Activated CD4-positive, alpha-beta T cell treated with anti-CD3 and anti-CD28 coated beads for 36 hours (primary cell): ENCODE measurements around the gene DHRS2. TPM values are rescaled to one million over a fixed set of nuclear protein-coding genes. Genes with fewer than 3 reads are reported as not detected.
"Not testable (repeated sequence)": the region's sequence is repeated elsewhere in the genome, so short reads cannot be mapped to it uniquely, and the experiment has no call there.

Source experiments
- ATAC-seq: fragments of 200-7000 bp; cut with Tn5 transposase; one replicate; pipeline ENCODE4 v1.10.0; 2021; ENCODE audit warnings: mild to moderate bottlenecking, moderate library complexity
- CTCF ChIA-PET: fragments of 350-600 bp; sonication (Branson Sonifier 250); formaldehyde crosslinking; loops from one replicate; lab custom pipeline; 2021; ENCODE audit warnings: antibody characterized with exemption; lab: Charles Lee
- POLR2A ChIA-PET: fragments of 350-600 bp; sonication (Branson Sonifier 250); formaldehyde crosslinking; loops from one replicate; lab custom pipeline; 2021; ENCODE audit warnings: antibody characterized with exemption, inconsistent platforms; lab: Charles Lee
- DNase-seq: peaks from one replicate; pipeline ENCODE4 v3.0.0-alpha.2; 2020
- H3K27ac Mint-ChIP-seq: one replicate; pipeline ENCODE4 v1.8.0; 2021; ENCODE audit warnings: mixed read lengths
- H3K27me3 Mint-ChIP-seq: one replicate; pipeline ENCODE4 v1.8.0; 2021; ENCODE audit warnings: mixed read lengths
- H3K36me3 Mint-ChIP-seq: one replicate; pipeline ENCODE4 v1.8.0; 2021; ENCODE audit warnings: low read depth, mixed read lengths
- H3K4me1 Mint-ChIP-seq: one replicate; pipeline ENCODE4 v1.8.0; 2021; ENCODE audit warnings: mixed read lengths
- H3K4me3 Mint-ChIP-seq: one replicate; pipeline ENCODE4 v1.8.0; 2021; ENCODE audit warnings: mild to moderate bottlenecking, moderate library complexity, mixed read lengths
- H3K9me3 Mint-ChIP-seq: one replicate; pipeline ENCODE4 v1.8.0; 2021; ENCODE audit warnings: low read depth, mixed read lengths
- intact Hi-C, 2 experiments: fragments of 100-400 bp; cut with DNase I in 1 of 2; cut with micrococcal nuclease in 1 of 2; formaldehyde crosslinking; loops; one replicate each; pipeline versions ENCODE4 v1.14.2 to v1.15.1; 2022 to 2024; cut with DNase I, micrococcal nuclease
- total RNA-seq, 2 experiments: library from RNA; stranded (reverse); gene quantifications; one replicate each; pipeline ENCODE4 v1.2.3, GENCODE V29; 2021

DHRS2 gene
- total RNA-seq, 2 experiments from 2014 or later = 3.1 to 3.7 TPM

DNA sequence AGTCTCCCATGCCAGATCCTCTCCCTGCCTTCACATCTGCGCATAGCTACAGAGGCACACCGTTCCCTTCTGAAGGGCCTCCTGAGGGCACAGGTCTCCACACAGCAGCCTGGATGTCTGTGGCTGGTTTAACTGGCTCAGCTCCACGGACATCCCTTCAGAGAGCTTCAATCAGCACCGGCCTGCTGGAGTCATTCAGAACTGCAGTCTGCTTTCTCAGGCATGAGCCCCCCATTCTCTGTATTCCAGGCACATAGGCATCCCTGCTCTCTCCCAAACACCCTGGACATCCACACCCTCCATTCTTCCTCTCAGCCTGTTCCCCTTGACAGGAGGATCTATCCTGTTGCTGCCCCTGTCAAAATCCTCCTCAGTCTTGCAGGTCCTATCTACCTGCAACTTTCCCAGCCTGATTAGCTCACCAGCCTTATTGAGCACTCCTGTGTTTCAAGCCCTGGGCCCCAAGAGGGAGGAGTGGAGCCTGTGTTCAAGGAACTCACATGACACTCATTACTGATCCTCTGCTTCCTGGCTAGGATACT is 2.9 kb upstream of the DHRS2 start:
- POLR2A ChIA-PET = no interaction called here
- no peaks in the 10 kb centered on the region for H3K27me3 Mint-ChIP-seq
- DNase-seq (no peak), ATAC-seq (no peak)
- CTCF ChIA-PET = interaction anchor here (0.5 to 3.8 kb wide), 20 partner anchors 12 to 511 kb away, joined by 3 to 37 read pairs (median 10); no protein-coding TSS in a partner anchor
- H3K9me3 Mint-ChIP-seq = no peaks in the 10 kb centered on the region
- no peak overlapping the region for H3K4me3 Mint-ChIP-seq
- intact Hi-C loops = loop anchor here (2.0 to 5.0 kb wide), 2 partner anchors 44 to 279 kb away; no protein-coding TSS in a partner anchor
- H3K36me3 Mint-ChIP-seq = no peaks in the 10 kb centered on the region
- H3K4me1 Mint-ChIP-seq = peaks cover 5% of the 10 kb centered on the region
- no peak overlapping the region for H3K27ac Mint-ChIP-seq

DNA sequence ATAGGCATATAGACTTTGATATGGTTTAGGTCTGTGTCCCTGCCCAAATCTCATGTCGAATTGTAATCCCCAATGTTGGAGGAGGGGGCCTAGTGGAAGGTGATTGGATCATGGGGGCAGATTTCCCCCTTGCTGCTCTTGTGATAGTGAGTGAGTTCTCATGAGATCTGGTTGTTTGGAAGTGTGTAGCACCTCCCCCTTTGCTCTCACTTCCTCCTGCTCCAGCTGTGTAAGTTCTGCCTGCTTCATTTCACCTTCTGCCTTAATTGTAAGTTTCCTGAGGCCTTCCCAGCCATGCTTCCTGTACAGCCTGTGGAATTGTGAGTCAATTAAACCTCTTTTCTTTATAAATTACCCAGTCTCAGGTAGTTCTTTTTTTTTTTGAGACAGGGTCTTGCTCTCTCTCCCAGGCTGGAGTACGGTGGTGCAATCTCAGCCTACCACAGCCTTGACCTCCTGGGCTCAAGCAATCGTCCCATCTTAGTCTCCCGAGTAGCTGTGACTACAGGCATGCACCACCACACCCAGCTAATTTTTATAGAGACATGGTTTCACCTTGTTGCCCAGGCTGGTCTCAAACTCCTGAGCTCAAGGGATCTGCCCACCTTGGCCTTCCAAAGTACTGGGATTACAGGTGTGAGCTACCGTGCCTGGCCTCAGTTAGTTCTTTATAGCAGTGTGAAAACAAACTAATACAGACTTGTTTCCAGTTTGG is 1.3 kb upstream of the DHRS2 start:
- CTCF ChIA-PET = interaction anchor here (0.6 to 1.6 kb wide), 6 partner anchors 31 to 276 kb away, joined by 3 read pairs; no protein-coding TSS in a partner anchor
- H3K9me3 Mint-ChIP-seq, H3K4me1 Mint-ChIP-seq, H3K27me3 Mint-ChIP-seq, H3K27ac Mint-ChIP-seq, H3K36me3 Mint-ChIP-seq, H3K4me3 Mint-ChIP-seq, DNase-seq, POLR2A ChIA-PET, ATAC-seq: not testable (repeated sequence)
- intact Hi-C loops = loop anchor here in 1 of 2 experiments (5.0 kb wide), 1 partner anchor 277 kb away; no protein-coding TSS in a partner anchor

DNA sequence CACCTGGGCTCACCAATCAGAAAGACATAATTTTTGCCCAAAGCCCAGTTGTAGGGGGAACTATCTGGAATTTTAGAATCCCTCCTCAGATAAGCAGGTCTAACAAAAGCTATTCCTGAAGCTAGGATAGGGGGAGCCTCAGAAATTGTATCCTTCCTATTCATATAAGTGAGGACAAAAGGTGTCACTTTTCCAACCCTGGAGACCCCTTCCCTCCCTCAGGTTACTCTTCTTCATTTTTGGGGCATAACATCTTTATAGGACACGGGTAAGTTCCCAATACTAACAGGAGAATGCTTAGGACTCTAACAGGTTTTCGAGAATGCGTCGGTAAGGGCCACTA is 1.1 kb downstream of the DHRS2 start:
- H3K36me3 Mint-ChIP-seq, intact Hi-C loops, H3K27ac Mint-ChIP-seq, DNase-seq, H3K9me3 Mint-ChIP-seq, H3K4me1 Mint-ChIP-seq, POLR2A ChIA-PET, ATAC-seq, H3K27me3 Mint-ChIP-seq, H3K4me3 Mint-ChIP-seq: not testable (repeated sequence)
- CTCF ChIA-PET = interaction anchor here (0.7 to 1.2 kb wide), 2 partner anchors 9 to 48 kb away, joined by 3 to 4 read pairs; no protein-coding TSS in a partner anchor

DNA sequence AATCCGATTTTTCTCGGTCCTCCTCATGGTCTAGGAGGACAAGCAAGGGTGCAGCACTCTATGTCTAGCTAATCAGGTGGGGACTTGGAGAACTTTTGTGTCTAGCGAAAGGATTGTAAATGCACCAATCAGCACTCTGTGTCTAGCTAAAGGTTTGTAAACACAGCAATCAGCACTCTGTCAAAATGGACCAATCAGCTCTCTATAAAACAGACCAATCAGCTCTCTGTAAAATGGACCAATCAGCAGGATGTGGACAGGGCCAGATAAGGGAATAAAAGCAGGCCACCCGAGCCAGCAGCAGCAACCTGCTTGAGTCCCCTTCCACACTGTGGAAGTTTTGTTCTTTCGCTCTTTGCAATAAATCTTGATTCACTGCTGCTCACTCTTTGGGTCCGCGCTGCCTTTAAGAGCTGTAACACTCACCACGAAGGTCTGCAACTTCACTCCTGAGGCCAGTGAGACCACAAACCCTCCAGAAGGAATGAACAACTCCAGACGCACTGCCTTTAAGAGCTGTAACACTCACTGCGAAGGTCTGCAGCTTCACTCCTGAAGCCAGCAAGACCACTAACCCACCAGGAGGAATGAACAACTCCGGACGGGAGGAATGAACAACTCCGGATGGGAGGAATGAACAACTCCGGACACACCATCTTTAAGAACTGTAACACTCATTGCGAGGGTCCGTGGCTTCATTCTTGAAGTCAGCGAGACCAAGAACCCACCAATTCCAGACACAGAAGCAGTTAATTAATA is 1.7 kb downstream of the DHRS2 start:
- H3K4me3 Mint-ChIP-seq, H3K9me3 Mint-ChIP-seq, H3K4me1 Mint-ChIP-seq, H3K36me3 Mint-ChIP-seq, POLR2A ChIA-PET, H3K27ac Mint-ChIP-seq, ATAC-seq, H3K27me3 Mint-ChIP-seq, intact Hi-C loops, DNase-seq: not testable (repeated sequence)
- CTCF ChIA-PET = interaction anchor here (0.7 to 1.2 kb wide), 2 partner anchors 10 to 49 kb away, joined by 3 to 4 read pairs; no protein-coding TSS in a partner anchor

DNA sequence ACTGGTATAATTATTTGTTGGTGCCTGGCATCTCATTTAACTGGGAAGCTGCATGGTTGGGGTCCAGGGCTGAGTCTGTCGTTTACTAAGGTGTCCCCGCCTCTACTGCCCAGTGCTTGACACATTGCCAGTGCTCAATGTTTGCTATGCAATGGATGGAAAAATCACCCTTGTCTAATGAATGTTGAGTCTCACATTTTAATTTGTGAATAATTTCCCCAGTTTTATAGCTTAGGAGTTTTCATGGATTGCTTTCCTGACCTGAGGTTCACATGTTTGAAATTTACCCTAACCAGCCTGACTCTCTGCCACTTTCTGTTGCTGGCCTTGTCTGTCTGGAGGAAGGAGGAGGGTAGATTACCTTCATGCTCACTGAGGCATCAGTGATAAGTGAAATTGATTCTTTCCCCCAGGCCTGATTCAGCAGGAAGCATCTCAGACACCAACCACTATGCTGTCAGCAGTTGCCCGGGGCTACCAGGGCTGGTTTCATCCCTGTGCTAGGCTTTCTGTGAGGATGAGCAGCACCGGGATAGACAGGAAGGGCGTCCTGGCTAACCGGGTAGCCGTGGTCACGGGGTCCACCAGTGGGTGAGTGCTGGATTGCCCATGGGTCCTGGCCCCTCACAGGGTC is 2.4 kb downstream of the DHRS2 start:
- CTCF ChIA-PET = interaction anchor here (1.2 kb wide), 1 partner anchor 49 kb away, joined by 4 read pairs; no protein-coding TSS in a partner anchor
- ATAC-seq (no peak), DNase-seq (no peak)

DNA sequence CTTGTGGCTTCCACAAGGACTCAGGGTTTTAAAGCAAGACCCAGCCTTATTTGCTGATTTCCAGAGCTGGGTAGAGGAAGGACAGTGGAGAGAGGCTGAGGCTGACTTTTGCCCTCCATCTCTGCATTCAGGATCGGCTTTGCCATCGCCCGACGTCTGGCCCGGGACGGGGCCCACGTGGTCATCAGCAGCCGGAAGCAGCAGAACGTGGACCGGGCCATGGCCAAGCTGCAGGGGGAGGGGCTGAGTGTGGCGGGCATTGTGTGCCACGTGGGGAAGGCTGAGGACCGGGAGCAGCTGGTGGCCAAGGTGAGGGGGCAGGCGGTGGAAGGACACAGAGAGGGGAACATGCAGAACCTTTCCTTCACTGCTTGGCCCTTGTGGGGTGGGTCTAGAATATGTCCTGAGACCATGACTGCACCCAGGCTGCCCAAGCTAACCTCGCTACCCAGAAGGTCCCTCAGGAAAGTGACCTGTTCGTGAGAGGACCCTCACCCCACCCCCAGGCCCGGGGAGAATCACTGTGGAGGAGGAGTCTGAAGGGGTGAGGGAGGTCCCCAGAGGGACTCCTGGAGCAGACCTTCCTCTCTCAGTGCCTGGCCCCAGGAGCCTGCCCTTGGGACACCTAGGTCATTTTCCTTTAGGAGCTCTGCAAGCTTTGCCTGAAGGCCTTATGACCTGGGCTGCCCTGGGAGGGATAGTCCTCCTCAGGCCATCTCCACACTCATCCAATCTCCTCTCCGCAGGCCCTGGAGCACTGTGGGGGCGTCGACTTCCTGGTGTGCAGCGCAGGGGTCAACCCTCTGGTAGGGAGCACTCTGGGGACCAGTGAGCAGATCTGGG is 3.1 kb downstream of the DHRS2 start:
- H3K4me1 Mint-ChIP-seq = no peaks in the 10 kb centered on the region
- no peaks in the 10 kb centered on the region for H3K9me3 Mint-ChIP-seq
- H3K27me3 Mint-ChIP-seq = no peaks in the 10 kb centered on the region
- intact Hi-C loops = no loop called here
- POLR2A ChIA-PET = no interaction called here
- H3K27ac Mint-ChIP-seq = no peak overlapping the region
- no peak overlapping the region for H3K4me3 Mint-ChIP-seq
- CTCF ChIA-PET = interaction anchor here (1.4 kb wide), 1 partner anchor 26 kb away, joined by 5 read pairs; no protein-coding TSS in a partner anchor
- DNase-seq (no peak), ATAC-seq (no peak)
- no peaks in the 10 kb centered on the region for H3K36me3 Mint-ChIP-seq

More for the DNA sequence above, 2.4 kb downstream of the DHRS2 start:
- Mint-ChIP-seq H3K4me1 (no peaks in the 10 kb centered on the region), H3K4me3 (no peak overlapping the region), H3K36me3 (no peaks in the 10 kb centered on the region), H3K9me3 (no peaks in the 10 kb centered on the region), H3K27me3 (no peaks in the 10 kb centered on the region), H3K27ac (no peak overlapping the region)
- intact Hi-C loops = no loop called here
- POLR2A ChIA-PET = no interaction called here

DNA sequence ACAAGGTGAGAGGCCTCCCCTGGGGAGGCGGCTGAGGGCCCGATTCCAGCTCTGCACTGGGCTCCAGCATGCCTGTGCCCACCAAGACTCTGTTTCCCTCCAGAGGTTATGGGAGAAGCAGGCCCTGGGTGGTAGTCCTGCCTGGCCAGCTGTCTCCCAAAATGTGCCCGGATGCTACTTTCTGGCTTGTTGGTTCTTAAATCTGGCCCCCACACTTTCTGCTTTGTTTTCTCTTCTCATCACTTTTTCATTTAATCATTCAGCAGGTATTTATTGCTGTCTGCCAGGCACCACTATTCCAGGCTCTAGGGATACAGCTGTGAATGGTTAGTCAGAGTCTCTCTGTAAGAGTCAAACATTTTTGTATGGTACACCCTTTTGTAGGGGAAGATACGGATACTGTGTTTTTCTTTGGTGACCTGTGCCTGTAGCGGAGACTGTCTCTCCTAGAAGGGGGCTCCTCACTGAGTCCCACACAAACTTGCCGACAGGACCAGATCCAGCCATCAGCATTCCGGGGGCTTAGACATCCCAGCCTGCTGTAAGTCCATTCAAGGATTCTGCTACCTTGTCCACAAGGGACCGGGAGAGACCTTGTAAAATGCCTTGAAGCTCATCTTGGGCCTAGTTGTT is 3.8 kb downstream of the DHRS2 start:
- intact Hi-C loops = no loop called here
- Mint-ChIP-seq H3K27me3 (no peaks in the 10 kb centered on the region), H3K9me3 (no peaks in the 10 kb centered on the region), H3K4me3 (no peak overlapping the region), H3K36me3 (no peaks in the 10 kb centered on the region), H3K4me1 (no peaks in the 10 kb centered on the region), H3K27ac (no peak overlapping the region)
- ATAC-seq = no peak
- ChIA-PET POLR2A (no interaction called here), CTCF (interaction anchor here (1.4 to 2.8 kb wide), 3 partner anchors 8 to 26 kb away, joined by 4 to 19 read pairs (median 5); no protein-coding TSS in a partner anchor)
- no peak for DNase-seq

DNA sequence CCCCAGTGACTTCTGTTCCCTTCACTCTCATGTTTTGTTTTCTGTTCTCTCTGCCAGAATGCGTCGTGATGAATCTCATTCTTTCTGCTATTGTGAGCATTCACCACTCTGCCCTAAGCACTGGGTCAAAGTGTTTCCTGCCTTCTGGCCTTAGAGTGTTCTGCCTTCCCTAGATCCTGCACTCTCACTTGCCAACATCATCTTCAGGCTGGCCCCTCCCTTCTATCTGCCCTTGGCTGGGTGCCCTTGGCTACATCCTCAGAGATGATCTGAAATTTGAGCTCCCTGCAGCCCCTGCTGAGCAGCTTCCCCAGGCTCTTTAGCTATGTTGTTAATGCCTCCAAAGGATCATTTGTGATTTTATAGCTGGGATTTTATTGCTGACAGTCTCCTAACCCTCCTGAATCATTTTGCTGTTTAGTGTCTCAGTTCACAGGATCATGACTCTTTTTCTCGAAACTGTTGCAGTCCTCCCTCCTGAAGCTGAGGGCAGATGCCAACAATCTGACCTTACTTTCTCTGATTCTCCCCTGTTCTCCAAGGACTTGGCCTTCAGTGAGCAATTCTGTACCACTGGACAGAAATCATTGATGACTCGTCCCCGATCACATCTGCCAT is 4.5 kb downstream of the DHRS2 start:
- no peak for ATAC-seq
- POLR2A ChIA-PET = no interaction called here
- intact Hi-C loops = no loop called here
- no peaks in the 10 kb centered on the region for H3K27me3 Mint-ChIP-seq
- DNase-seq = no peak
- H3K36me3 Mint-ChIP-seq = no peaks in the 10 kb centered on the region
- H3K27ac Mint-ChIP-seq = no peak overlapping the region
- CTCF ChIA-PET = interaction anchor here (0.8 to 2.8 kb wide), 5 partner anchors 9 to 1965 kb away, joined by 3 to 19 read pairs (median 4); no protein-coding TSS in a partner anchor
- H3K4me3 Mint-ChIP-seq = no peak overlapping the region
- H3K9me3 Mint-ChIP-seq = no peaks in the 10 kb centered on the region
- no peaks in the 10 kb centered on the region for H3K4me1 Mint-ChIP-seq

DNA sequence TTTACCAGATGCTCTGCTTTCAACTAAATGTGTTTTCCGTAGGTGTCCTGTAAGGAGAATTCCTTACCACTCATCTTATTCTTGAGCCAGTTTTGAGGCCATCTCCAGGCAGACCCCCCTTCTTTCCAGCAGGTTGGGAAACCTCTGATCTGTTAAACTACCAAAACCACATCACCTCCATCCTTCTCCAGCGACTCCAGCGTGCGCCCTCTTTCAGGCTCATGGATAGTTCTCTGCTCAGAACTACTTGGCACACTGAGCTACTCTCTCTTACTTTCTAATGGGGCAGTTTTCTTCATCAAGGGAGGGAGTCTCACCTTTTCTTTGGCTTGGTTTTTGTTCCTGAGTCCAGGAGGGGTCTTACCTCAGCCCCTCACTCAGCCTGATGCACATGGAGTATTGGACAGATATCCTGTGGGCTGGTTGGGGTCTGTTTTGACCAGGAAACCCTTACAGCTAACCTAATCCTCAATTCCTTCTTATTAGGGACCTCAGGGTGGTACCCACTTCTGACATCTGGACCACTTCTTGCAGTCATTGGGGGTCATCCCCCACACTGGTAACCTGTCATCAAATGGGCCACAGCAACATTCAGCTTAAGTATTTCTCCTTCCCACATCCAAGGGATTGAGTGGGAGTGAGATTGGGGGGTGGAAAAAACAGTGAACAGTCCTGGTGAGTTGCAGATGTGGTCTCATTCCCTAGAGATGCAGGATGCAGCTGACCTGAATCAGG is 5.2 kb downstream of the DHRS2 start:
- Mint-ChIP-seq H3K27me3 (no peaks in the 10 kb centered on the region), H3K4me1 (no peaks in the 10 kb centered on the region), H3K9me3 (no peaks in the 10 kb centered on the region), H3K4me3 (no peak overlapping the region), H3K36me3 (no peaks in the 10 kb centered on the region), H3K27ac (no peak overlapping the region)
- DNase-seq = no peak
- ChIA-PET POLR2A (no interaction called here), CTCF (interaction anchor here (0.8 to 2.8 kb wide), 5 partner anchors 10 to 1964 kb away, joined by 3 to 19 read pairs (median 4); no protein-coding TSS in a partner anchor)
- intact Hi-C loops = no loop called here
- no peak for ATAC-seq
